DND-41 (cell line): ENCODE results near the gene AP1AR.

Experiments
- CTCF ChIP-seq: IDR thresholded peaks from 2 replicates; pipeline ENCODE4 v1.5.1; 2012; ENCODE audit warnings: borderline replicate concordance, low read length, moderate library complexity, mild to moderate bottlenecking; ENCODE audit not compliant: poor library complexity, severe bottlenecking; ENCODE audit errors: extremely low read depth
- EZH2 ChIP-seq: IDR thresholded peaks from 3 replicates; pipeline ENCODE4 v1.6.1; 2012; ENCODE audit warnings: borderline replicate concordance, low read depth, mild to moderate bottlenecking, moderate library complexity, low read length, inconsistent platforms; ENCODE audit not compliant: severe bottlenecking

GRCh38 chr4:112299721-112300120, 68.1 kb downstream of the AP1AR start:
- no peak for TF ChIP-seq EZH2
- no peak for TF ChIP-seq CTCF
